Left lung (tissue), 10 donors: ENCODE data around the gene TEKT5. TPM values are rescaled to one million over a fixed set of nuclear protein-coding genes. Genes with fewer than 3 reads are reported as not detected.

Experiments used
- ATAC-seq: fragments of 200-7000 bp; cut with Tn5 transposase; one replicate; pipeline ENCODE4 v1.9.1; 2020; ENCODE audit warnings: moderate library complexity
- DNase-seq, 4 donors: peaks; one replicate each; pipeline ENCODE4 v3.0.0-alpha.2; 2013 to 2020
- H3K27ac ChIP-seq, 2 donors: fragments of 200-600 bp; sonication (generic) in 1 of 2; one replicate each; pipeline versions ENCODE4 v1.5.0 to v1.8.0; 2020 to 2021
- H3K27me3 ChIP-seq, 2 donors: fragments of 200-600 bp; sonication (generic) in 1 of 2; one replicate each; pipeline versions ENCODE4 v1.5.0 to v1.8.0; 2020 to 2021
- H3K36me3 ChIP-seq, 2 donors: fragments of 200-600 bp; sonication (generic) in 1 of 2; one replicate each; pipeline versions ENCODE4 v1.5.0 to v1.8.0; 2020 to 2021
- H3K4me1 ChIP-seq, 2 donors: fragments of 200-600 bp; one replicate each; pipeline ENCODE4 v1.8.0; 2021
- H3K4me3 ChIP-seq, 2 donors: fragments of 200-600 bp; sonication (generic) in 1 of 2; one replicate each; pipeline versions ENCODE4 v1.5.0 to v1.8.0; 2020 to 2021; ENCODE audit warnings: mild to moderate bottlenecking in 1 of 2
- H3K9me3 ChIP-seq, 2 donors: fragments of 200-600 bp; sonication (generic) in 1 of 2; one replicate each; pipeline versions ENCODE4 v1.5.0 to v1.8.0; 2020 to 2021
- CTCF ChIP-seq, 2 donors: fragments of 200-600 bp; sonication (generic) in 1 of 2; IDR thresholded peaks; one replicate each; pipeline versions ENCODE4 v1.5.0 to v1.8.0; 2021; ENCODE audit warnings: antibody characterized with exemption in 2 of 2
- intact Hi-C, 2 donors: fragments of 100-400 bp; cut with DNase I; formaldehyde crosslinking; loops; one replicate each; pipeline versions ENCODE4 v1.11.2 to v1.14.2; 2022
- polyA plus RNA-seq, 6 donors: library from polyadenylated mRNA; unstranded; fragments of 120-200 nt; gene quantifications; one replicate each; pipeline ENCODE4 v1.2.1, GENCODE V29; 2013; ENCODE audit not compliant: insufficient read length in 6 of 6
- total RNA-seq, 2 donors: library from RNA; stranded (reverse); fragmentation: NEBNext Ultra II Directional; extraction: Animal tissue kit (Norgen Biotek cat#: 25700); gene quantifications; one replicate each; pipeline ENCODE4 v1.2.1, GENCODE V29; 2021
- donor health status: DM: no; HTN: yes; CAD: no.
- donor health status: DM: no; HTN: no; CAD: no.

TEKT5 gene
- total and polyA plus RNA-seq, 8 donors: 0.13 to 0.67 (median 0.49) TPM; not detected in 3

GRCh38 chr16:10580883-10581247 is 113.9 kb downstream of the TEKT5 start:
- no peaks in the 10 kb centered on the region for H3K36me3 ChIP-seq
- peaks cover 0 to 33% of the 10 kb centered on the region in 2 donors for H3K27me3 ChIP-seq
- ATAC-seq (no peak), DNase-seq (no peak)
- peaks cover 28 to 35% of the 10 kb centered on the region in 2 donors for H3K4me1 ChIP-seq
- H3K4me3 ChIP-seq: peak overlapping the region; percentile 73 to 95
- H3K27ac ChIP-seq: peak overlapping the region; percentile 91 to 92
- intact Hi-C loops: no loop called here
- no peak for TF ChIP-seq CTCF (IDR thresholded peaks at IDR 0.05)
- H3K9me3 ChIP-seq: no peaks in the 10 kb centered on the region

DNA sequence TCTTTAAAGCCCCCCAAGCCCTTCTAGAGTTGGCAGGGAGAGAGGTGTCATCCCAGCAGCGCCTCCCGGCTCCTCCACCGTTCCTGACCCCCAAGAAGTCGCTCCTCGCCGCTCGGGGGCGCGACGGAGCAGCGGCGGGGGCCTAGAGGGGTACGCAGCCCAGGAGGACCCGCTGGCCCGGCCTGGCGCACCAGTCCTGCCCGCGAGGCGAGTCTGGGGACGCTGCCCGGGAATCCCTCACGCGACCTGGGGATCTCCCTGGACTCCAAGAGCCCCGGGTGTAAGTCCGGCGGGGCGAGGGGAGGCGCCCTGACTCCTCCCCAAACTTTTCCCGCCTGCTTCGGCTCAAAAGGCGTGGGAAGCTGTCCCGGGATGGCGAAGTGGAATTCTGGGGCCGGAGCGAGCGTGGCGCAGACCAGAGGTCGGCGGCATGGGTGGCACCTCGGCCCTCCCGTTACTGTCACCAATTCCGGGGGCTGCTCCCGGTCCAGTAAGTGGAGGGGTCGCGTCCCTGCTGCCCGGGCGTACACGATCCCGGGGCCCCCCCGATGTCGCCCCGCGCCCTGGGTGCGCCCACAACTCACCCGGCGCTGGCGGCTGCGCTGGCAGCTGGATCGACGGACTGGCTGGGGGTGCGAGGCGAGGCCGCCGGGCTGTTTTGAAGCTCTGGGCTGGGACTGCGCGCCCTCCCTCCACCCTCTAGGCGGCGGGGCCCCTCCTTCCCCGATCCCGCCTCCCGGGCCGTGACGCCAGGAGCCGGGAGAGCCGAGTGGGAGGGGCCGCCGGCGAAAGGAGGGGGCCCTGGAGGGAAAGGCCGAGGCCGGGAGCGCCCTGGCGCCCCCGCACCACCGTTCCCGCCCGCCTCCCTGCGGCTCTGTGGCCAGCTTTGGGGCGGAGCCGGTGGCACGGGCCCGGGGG is 114.5 kb downstream of the TEKT5 start, which contains the start of gene EMP2:
Gene EMP2 (minus strand): TSS at position 634 of the 918 bp plus-strand sequence. CDS start 32,981 bp downstream, outside the sequence.
- intact Hi-C loops: no loop called here
- Histone ChIP-seq H3K36me3 (no peaks in the 10 kb centered on the region), H3K27me3 (peaks cover 0 to 33% of the 10 kb centered on the region in 2 donors), H3K4me1 (peaks cover 30 to 41% of the 10 kb centered on the region in 2 donors), H3K9me3 (no peaks in the 10 kb centered on the region), H3K4me3 (peak within 1 kb of the TSS; percentile 73 to 95), H3K27ac (peak within 1 kb of the TSS; percentile 91 to 92)
- ATAC-seq (peak; percentile 89), DNase-seq (peak; percentile 81 to 92 (median 88))
- peak; percentile 35 to 59 for TF ChIP-seq CTCF (IDR thresholded peaks at IDR 0.05)

DNA sequence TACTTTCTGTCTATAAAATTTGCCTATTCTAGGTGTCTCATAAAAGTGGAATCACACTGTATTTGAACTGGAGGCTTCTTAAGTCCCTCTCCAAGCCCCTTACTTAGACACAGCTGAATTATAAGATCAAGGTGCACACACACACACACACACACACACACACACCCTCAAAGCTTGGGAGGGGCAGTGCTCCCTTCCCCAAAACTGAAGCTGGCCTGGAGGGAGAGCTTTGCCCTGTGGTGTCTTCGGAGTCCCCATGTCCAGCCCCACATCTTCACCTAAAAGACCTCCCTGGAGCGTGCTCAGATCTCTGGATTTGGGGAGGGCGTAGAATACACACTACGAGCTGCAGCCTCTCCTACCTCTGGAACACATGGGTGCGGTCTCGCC is 115.2 kb downstream of the TEKT5 start:
- Histone ChIP-seq H3K36me3 (no peaks in the 10 kb centered on the region), H3K9me3 (no peaks in the 10 kb centered on the region), H3K4me1 (peaks cover 30 to 43% of the 10 kb centered on the region in 2 donors), H3K27me3 (peaks cover 0 to 33% of the 10 kb centered on the region in 2 donors), H3K4me3 (peak overlapping the region; percentile 73 to 95), H3K27ac (peak overlapping the region; percentile 91 to 92)
- TF ChIP-seq CTCF (IDR thresholded peaks at IDR 0.05): no peak
- ATAC-seq: no peak
- intact Hi-C loops: no loop called here
- DNase-seq: no peak

DNA sequence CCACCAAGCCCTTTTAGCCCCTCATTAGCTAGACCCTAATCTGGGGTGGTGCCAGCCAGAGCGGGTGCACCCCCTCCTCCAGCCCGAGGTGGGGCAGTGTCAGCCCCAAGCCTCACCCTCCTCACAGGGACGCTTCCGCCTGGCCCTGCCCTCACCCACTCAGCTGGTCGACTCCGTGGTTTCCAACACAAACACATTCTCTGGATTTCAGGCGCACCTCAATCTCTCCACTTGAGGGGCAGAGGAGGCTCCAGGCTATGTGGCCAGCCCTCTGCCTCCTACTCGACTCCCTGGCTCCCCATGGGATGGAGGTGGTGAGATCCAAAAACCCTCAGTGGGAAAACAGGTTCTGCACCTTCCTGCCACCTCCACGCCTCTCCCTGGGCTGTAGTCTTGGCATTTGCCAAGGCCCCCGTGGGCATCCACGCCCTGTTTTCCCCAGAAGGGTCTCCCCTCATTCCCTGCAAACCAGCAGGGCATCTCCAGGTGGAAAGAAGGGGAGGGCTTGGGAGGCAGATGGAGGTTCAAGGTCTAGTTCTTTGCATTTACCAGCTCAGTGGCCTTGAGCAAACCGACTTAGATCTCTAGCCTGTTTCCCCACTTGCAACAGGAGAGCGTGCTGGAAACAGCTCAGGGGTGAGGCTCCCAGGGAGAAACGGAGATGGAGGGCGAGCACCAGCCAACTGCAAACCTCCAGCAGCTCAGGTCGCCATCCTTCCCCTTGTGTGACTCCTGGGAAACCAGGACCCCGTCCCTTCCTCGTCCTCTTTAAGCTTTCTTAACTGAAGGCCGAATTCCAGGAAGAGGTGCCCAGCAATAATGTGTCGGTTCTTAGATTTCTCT is 116.0 kb downstream of the TEKT5 start:
- peaks cover 33 to 50% of the 10 kb centered on the region in 2 donors for H3K4me1 ChIP-seq
- TF ChIP-seq CTCF (IDR thresholded peaks at IDR 0.05): peak in 1 of 2 donors; percentile 14
- DNase-seq (peak in 3 of 4 donors; percentile 77 to 86 (median 77)), ATAC-seq (peak; percentile 58)
- intact Hi-C loops: no loop called here
- peak overlapping the region; percentile 73 to 95 for H3K4me3 ChIP-seq
- no peaks in the 10 kb centered on the region for H3K9me3 ChIP-seq
- H3K27ac ChIP-seq: peak overlapping the region; percentile 91 to 92
- H3K27me3 ChIP-seq: peaks cover 0 to 33% of the 10 kb centered on the region in 2 donors
- H3K36me3 ChIP-seq: no peaks in the 10 kb centered on the region

Other genes with a start within 250 kb of the TEKT5 start
- gene EMP2, start 114.3 kb downstream of the TEKT5 start, total RNA-seq: 100 to 1,000 TPM; 263 to 487 TPM
- gene EMP2, start 114.3 kb downstream of the TEKT5 start, polyA plus RNA-seq: 10 to 100 TPM; 58.2 to 70.7 (median 64.7) TPM
- 10 to 100 TPM; 28.5 to 35.6 TPM for gene NUBP1, start 48.9 kb upstream of the TEKT5 start, total RNA-seq
- gene NUBP1, start 48.9 kb upstream of the TEKT5 start, polyA plus RNA-seq: 10 to 100 TPM; 25.0 to 31.3 (median 28.8) TPM
- gene TVP23A, start 123.9 kb upstream of the TEKT5 start, total RNA-seq: under 1 TPM; 0.47 to 0.85 TPM
- 1 to 10 TPM; 5.9 to 8.4 (median 7.2) TPM for gene TVP23A, start 123.9 kb upstream of the TEKT5 start, polyA plus RNA-seq
- gene CIITA, start 182.3 kb upstream of the TEKT5 start, total RNA-seq: 10 to 100 TPM; 38.1 to 49.0 TPM
- gene CIITA, start 182.3 kb upstream of the TEKT5 start, polyA plus RNA-seq: 1 to 10 TPM; 2.6 to 6.3 (median 5.3) TPM
- 10 to 100 TPM; 30.2 to 35.8 TPM for gene DEXI, start 247.5 kb upstream of the TEKT5 start, total RNA-seq
- 10 to 100 TPM; 34.8 to 54.7 (median 46.1) TPM for gene DEXI, start 247.5 kb upstream of the TEKT5 start, polyA plus RNA-seq
- 10 to 100 TPM; 35.6 to 38.6 TPM for gene CLEC16A, start 249.6 kb upstream of the TEKT5 start, total RNA-seq
- gene CLEC16A, start 249.6 kb upstream of the TEKT5 start, polyA plus RNA-seq: 10 to 100 TPM; 17.6 to 23.7 (median 21.1) TPM